ENCODE measurements around the gene AP3D1. TPM values are rescaled to one million over a fixed set of nuclear protein-coding genes. Genes with fewer than 3 reads are reported as not detected.
"Not testable (repeated sequence)": the region's sequence is repeated elsewhere in the genome, so short reads cannot be mapped to it uniquely, and the experiment has no call there.

AP3D1 gene
- total and polyA plus RNA-seq, 2 donors from 2014 or later: 68.4 to 125 TPM

- H3K36me3 ChIP-seq (ENCODE audit: control insufficient read depth in 2 of 3, insufficient read depth in 3 of 3, low read length in 3 of 3): peaks cover 0 to 27% (median 26%) of the 10 kb centered on the region in 3 donors
- no peak overlapping the region for H3K4me3 ChIP-seq (ENCODE audit: low read length in 3 of 3)
- H3K9me3 ChIP-seq (ENCODE audit: control insufficient read depth in 2 of 3, insufficient read depth in 1 of 3, low read length in 3 of 3): no peaks in the 10 kb centered on the region
- intact Hi-C loops (cut with DNase I): no loop called here
- H3K9ac ChIP-seq (ENCODE audit: low read length in 3 of 3): no peak overlapping the region
- H3K27me3 ChIP-seq (ENCODE audit: control insufficient read depth, insufficient read depth, low read length): no peaks in the 10 kb centered on the region
- TF ChIP-seq CTCF (IDR thresholded peaks at IDR 0.05; ENCODE audit: borderline replicate concordance, extremely low read depth, insufficient read depth): no peak
- H3K27ac ChIP-seq (ENCODE audit: low read depth in 2 of 2, low read length in 2 of 2): no peak overlapping the region
- DNase-seq (no peak), FAIRE-seq (no peak)
- no peaks in the 10 kb centered on the region for H3K4me1 ChIP-seq (ENCODE audit: control insufficient read depth in 2 of 3, insufficient read depth in 2 of 3, low read depth in 1 of 3, low read length in 3 of 3)
Measured at GRCh38 chr19:2129892-2130770, 21.2 kb downstream of the AP3D1 start.

DNA sequence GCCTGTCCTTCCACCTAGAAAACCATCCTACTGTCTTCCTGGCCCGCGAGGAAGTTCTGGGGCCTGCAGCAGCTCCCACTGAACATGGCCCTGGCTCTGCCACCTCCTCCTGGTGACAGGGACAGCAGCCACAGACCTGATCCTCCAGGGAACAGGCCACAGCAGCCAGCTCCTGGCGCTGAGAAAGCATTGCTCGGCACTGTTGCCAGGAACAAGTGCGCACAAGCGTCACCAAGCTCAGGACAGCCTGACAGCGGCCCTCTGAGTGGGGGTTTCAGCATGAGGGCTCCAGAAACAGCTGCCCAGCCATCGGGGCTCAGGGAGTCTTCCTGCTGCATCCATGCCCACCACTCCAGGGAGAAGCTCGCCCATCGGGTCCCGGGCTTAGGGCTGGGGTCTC is 21.9 kb downstream of the AP3D1 start:
- DNase-seq: no peak
- intact Hi-C loops (cut with DNase I): no loop called here
- H3K36me3 ChIP-seq (ENCODE audit: control insufficient read depth in 2 of 3, insufficient read depth in 3 of 3, low read length in 3 of 3): peaks cover under 1 to 28% (median 26%) of the 10 kb centered on the region in 3 donors
- no peaks in the 10 kb centered on the region for H3K4me1 ChIP-seq (ENCODE audit: control insufficient read depth in 2 of 3, insufficient read depth in 2 of 3, low read depth in 1 of 3, low read length in 3 of 3)
- TF ChIP-seq CTCF (IDR thresholded peaks at IDR 0.05; ENCODE audit: borderline replicate concordance, extremely low read depth, insufficient read depth): no peak
- no peaks in the 10 kb centered on the region for H3K27me3 ChIP-seq (ENCODE audit: control insufficient read depth, insufficient read depth, low read length)
- H3K27ac ChIP-seq (ENCODE audit: low read depth in 2 of 2, low read length in 2 of 2): no peak overlapping the region
- H3K4me3 ChIP-seq (ENCODE audit: low read length in 3 of 3): no peak overlapping the region
- H3K9ac ChIP-seq (ENCODE audit: low read length in 3 of 3): no peak overlapping the region
- H3K9me3 ChIP-seq (ENCODE audit: control insufficient read depth in 2 of 3, insufficient read depth in 1 of 3, low read length in 3 of 3): no peaks in the 10 kb centered on the region
- no peak for FAIRE-seq

- no peak for TF ChIP-seq CTCF (IDR thresholded peaks at IDR 0.05; ENCODE audit: borderline replicate concordance, extremely low read depth, insufficient read depth)
- Histone ChIP-seq H3K27ac (ENCODE audit: low read depth in 2 of 2, low read length in 2 of 2) (no peak overlapping the region), H3K27me3 (ENCODE audit: control insufficient read depth, insufficient read depth, low read length) (no peaks in the 10 kb centered on the region), H3K9me3 (ENCODE audit: control insufficient read depth in 2 of 3, insufficient read depth in 1 of 3, low read length in 3 of 3) (no peaks in the 10 kb centered on the region), H3K4me1 (ENCODE audit: control insufficient read depth in 2 of 3, insufficient read depth in 2 of 3, low read depth in 1 of 3, low read length in 3 of 3) (no peaks in the 10 kb centered on the region), H3K4me3 (ENCODE audit: low read length in 3 of 3) (no peak overlapping the region), H3K36me3 (ENCODE audit: control insufficient read depth in 2 of 3, insufficient read depth in 3 of 3, low read length in 3 of 3) (peaks cover 2 to 32% (median 26%) of the 10 kb centered on the region in 3 donors), H3K9ac (ENCODE audit: low read length in 3 of 3) (no peak overlapping the region)
- intact Hi-C loops (cut with DNase I): no loop called here
- DNase-seq: peak in 1 of 5 donors; percentile 71
- FAIRE-seq: no peak
Measured at GRCh38 chr19:2129022-2129421, 22.3 kb downstream of the AP3D1 start.

- H3K4me3 ChIP-seq (ENCODE audit: low read length in 3 of 3); H3K4me1 ChIP-seq (ENCODE audit: control insufficient read depth in 2 of 3, insufficient read depth in 2 of 3, low read depth in 1 of 3, low read length in 3 of 3); DNase-seq; H3K27ac ChIP-seq (ENCODE audit: low read depth in 2 of 2, low read length in 2 of 2); FAIRE-seq; H3K27me3 ChIP-seq (ENCODE audit: control insufficient read depth, insufficient read depth, low read length); H3K9ac ChIP-seq (ENCODE audit: low read length in 3 of 3); H3K9me3 ChIP-seq (ENCODE audit: control insufficient read depth in 2 of 3, insufficient read depth in 1 of 3, low read length in 3 of 3); intact Hi-C loops (cut with DNase I): not testable (repeated sequence)
- peaks cover 2 to 39% (median 28%) of the 10 kb centered on the region in 3 donors for H3K36me3 ChIP-seq (ENCODE audit: control insufficient read depth in 2 of 3, insufficient read depth in 3 of 3, low read length in 3 of 3)
Measured at GRCh38 chr19:2128252-2128651, 23.1 kb downstream of the AP3D1 start.
